GM19351 (cell line): Measurements from ENCODE around the gene NAV2.

Experiments
- ATAC-seq: cut with Tn5 transposase; IDR thresholded peaks from one replicate; pipeline ENCODE4 v1.9.1; 2021; ENCODE audit warnings: mild to moderate bottlenecking, moderate library complexity; ENCODE audit not compliant: unreplicated experiment

The NAV2 gene

DNA sequence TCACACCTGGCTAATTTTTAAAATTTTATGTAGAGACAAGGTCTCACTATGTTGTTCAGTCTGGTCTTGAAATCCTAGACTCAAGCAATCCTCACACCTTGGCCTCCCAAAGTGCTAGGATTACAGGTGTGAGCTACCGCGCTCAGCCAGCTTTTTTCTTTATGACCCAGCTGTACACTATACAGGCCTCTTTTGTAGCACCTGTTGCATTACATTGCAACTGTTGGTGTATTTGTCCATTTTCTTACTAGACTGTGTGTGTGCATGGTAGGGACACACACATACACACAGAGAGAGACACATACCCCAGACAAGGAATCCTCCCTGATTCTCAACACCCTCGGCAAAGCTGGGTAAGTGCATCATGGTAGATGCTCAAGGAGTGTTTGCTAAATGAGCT lies 61.7 kb downstream of the NAV2 start:
- ATAC-seq, result no peak

DNA sequence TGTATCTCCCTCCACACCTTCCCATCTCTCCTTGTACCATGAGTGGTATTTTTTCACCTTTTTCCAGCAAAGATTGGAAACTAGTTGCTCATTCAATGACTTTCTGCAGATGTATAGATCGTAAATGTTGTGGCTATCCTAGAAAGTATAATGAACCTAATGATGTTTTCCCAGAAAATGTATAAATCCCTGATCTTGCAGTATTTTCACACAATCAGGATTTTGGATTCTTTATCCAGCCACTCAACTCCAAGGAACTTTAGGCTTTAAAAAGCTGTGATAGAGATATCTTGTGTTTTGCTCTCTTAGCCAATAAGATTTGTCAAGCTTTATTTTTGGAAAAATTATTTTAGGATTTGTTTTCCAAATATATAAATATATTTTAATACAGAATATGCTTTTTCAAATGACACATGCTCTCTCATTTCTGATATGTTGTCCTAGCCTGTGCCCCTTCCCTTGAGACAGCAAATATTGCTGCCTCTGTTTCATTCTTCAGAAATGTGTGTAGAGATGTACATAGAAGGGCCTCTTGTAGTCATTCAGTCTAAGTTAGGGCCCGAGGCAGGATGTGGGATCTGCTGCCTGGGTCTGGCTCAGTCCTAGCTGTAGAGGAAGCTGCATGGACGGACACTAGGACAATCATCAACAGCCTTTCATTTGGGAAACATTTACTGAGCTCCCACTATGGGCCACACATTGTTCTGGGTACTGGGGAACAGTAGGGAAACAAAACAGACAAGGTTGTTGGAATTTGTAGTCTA lies 62.4 kb downstream of the NAV2 start:
- no peak for ATAC-seq

DNA sequence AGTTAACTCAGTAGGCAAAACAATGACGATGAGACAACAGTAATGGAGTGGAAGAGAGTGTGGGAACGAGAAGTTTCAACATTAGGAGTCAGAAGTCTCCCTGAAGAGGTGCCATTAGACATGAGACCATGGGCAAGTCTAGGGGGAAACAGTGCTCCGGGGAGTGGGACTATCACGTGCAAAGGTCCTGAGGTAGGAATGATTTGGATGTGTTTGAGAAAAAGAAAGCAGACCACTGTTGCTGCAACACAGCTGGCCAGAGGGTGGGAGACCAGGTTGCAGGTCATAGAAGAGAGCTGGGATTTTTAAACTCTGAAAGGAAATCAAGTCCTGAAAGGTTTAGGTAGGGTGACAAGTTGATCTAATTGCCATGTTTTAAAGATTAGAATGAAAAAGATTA lies 63.0 kb downstream of the NAV2 start:
- no peak for ATAC-seq

DNA sequence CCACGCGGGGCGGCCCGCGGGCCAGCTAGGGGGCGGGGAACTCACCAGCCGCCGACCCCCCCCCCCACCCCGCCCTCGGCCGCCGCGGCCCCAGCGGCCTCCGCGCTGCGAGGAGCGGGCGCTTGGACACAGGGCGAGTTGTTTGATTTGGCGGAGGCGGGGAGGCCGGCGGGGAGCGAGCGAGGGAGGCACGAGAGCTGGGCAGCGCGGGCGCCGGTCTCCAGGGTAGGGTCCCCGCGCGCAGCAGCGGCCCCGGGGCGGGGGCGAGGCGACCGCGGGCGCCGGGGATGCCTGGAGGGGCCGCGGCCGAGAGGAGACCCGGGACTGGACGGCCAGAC lies 64.4 kb downstream of the NAV2 start:
- ATAC-seq, result peak; percentile 17

DNA sequence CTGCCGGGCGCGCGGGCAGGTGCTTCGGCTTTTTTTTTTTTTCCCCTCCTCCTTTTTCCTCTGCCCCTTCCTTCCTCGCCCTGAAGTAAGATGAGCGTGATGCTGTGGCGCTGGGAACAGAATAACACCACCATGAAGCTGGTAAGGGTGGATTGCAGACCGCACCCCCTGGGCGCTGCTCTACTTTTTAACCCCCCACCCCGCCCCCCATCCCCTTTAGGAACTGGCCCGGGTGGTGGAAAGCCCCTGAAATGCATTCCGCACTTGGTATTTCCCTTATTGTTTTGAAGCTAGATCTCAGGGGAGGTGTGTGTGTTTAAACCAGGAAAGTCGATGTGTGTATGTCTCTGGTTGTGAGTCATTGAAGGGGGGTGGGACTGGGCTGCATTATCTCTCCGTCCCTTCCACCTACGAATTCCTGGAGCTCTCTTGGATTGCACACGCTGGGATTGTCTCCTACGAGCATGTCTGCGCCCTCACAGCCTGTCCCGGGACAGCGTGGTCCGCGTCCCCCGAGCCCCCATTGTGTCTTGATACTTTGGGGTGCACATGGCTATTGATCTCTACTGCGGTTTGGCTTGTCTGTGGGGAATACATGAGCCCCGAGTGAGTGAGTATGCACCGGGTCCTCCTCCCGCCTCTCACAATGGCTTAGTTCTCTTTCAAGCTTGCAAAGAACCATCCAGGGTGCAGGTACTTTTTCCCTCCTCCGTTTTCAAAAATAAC lies 64.9 kb downstream of the NAV2 start:
- peak; percentile 74 for ATAC-seq

DNA sequence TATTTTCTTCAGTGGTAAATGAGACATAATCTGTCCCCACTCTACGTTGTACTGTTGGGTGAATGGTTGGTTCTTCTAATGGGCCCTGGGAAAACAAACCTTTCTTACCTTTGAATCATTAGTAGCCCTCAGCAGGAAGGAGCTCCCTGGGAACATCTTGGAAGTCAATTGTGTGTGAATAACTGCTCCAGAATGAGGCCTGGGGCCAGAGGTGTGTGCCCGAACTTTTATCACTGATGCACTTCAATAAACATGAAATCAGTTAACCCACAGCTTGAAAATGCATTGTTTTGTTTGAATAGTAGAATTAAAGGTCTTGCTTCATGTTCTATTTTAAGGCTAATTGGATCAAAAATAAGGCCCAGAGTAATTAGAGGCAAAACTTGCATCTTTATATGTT lies 67.1 kb downstream of the NAV2 start:
- ATAC-seq, result no peak

DNA sequence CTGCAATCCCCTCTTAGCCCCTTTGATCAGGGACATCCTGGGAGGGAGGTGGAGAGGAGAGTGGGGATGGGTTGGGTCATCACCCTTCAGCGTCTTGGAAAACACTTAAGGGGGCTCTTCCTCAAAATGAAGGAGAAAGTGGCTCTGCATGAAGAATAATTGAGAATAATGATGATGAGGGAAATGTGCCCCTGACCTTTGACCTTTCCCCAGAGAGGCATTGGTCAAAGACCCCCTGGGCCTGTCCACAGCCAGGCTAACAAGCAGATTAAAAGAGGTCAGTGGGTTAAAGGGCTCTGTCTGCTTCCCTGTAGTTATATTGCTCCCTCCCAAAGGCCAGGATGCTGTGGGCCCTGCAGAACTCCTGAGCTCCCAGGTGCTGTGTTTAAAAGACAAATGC lies 68.7 kb downstream of the NAV2 start:
- no peak for ATAC-seq

DNA sequence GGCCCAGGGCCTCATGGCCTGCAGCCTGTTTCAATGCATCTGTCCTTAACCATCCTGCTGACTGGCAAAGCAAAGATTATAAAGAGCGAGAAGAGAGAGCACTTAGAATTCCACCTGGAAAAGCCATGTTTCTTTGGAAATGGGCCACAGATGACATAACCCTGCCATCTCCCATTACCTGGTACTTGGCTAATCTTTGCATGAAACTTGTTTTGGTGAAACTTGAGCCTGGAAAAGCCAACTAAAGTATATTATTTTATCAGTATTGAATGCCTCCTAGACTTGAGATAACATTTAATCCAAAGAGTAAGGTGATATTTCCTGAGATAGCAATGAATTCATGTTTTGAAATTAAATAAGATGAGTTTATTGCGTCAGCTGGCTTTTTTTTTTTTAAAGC lies 72.6 kb downstream of the NAV2 start:
- ATAC-seq, result no peak

DNA sequence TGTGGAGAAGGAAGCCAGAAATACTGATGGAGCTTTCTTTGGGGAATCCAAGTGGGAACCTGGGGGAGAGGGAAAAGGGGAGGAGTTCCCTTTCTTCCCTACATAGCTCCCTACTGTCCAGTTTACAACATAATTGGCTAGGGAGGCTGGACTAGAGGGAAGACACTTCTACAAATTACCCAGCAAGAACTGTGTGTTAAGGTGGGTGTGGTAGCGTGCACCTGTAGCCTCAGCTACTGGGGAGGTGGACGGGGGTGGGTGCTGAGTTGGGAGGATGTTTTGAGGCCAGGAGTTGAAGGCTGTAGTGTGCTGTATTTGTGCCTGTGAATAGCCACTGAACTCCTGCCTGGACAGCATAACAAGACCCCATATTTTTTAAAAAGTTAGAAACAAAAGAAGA lies 74.0 kb downstream of the NAV2 start:
- ATAC-seq, result no peak

DNA sequence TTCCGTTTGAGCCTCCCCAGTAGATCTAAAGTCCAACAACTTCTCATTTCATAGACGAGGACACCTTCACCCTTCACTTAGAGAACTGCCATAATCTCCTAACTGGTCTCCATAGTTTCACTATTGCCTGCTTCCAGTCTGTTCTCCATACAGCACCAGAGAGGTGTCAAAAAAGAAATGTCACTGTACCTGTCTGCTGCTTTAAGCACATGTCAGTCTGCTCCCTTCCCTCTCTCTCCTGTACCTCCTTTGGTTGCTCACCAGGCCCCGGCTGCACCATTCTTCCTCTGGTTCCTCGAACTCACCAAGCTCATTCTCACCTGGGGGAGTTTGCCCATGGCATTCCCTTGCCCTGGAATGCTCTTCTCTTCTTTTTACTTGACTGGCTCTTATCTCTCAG lies 75.8 kb downstream of the NAV2 start:
- no peak for ATAC-seq

DNA sequence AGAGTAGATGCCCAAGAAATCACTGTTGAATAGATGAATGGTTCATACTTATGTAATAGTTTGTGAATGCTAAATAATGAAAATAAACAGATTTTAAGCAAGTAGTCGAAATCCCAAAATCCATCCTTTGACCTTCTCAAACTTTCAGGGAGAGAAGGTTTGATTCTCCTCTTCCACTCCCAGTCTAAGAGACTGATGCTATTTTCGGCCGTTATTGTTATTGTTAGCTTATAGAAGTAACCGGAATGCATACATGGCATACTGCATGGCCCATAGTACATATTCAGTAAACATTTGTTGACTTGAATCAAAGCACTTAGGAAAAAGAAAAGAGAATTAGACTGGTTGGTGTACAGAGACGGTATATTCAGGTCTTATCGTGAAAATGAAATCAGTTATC lies 76.6 kb downstream of the NAV2 start:
- ATAC-seq, result no peak

DNA sequence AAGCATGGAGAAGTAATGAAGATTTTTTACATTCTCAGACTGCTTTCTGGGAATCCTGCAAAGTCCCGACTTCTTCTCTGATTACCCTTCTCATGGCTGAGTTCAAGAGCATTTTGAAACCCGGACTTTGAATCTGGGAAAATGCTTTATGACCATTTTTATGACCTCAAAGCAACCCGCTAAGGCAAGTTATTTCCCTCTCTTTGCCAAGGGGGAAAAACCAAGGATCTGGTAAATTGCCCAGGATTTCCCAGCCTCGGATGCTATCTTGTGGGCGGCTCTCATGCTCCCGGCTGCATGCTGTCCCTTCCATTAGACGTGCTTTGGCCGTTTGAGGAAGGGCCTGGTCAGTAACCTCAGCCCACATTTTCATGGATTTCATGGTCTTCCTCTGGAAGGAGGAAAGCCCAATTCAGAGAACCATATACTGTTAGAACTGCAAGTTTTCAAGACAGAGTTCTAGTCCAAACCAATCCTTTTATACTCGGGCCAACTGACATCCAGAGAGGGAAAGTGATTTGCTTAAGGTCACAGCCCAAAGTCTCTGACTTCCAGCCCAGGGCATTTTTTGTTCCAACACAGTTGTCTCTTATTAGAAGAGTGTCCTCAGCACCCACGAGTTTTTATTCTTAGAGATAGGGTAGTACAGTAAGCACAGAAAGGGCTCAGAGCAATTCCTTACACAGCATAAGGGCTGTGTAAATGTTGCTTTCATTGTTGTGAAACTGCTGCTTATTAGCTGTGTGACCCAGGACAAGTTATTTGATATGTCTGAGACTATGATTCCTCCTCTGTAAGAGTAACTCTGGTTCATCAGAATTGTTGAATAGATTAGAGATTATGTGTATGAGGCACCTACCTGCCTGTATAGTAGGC lies 77.4 kb downstream of the NAV2 start:
- ATAC-seq, result no peak

DNA sequence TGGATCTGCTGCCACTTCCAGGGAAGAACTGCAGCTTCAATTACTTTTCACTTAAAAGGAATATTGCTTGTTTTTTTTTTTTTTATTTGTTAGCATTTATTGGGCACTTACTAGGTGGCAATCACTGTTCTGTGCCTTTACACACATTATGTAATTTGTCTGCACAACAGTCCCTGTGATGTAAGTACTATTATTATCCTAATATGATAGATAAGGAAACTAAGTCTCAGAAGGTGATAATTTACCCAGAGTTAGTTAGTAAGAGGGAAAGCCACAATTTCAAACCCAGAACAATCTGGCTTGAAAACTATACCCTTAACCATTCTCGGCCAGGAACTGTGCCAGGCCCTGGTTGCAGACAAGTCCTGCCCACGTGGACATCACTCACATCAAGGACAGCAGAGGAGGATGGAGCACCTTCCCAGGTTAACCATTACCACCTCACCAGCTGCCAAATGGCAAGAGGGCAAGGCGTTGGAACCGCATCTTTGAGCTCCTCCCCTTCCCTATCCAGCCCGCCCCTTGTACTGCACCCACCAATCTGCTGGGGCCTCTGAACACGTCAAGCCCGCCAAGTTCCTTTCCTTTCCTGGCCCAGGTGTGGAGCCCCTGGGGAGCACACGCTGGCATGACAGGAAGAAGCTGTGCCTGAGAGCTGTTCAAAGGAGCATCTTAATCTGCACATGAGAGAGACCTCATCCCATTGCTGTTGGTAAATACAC lies 78.4 kb downstream of the NAV2 start:
- ATAC-seq, result peak; percentile 74

DNA sequence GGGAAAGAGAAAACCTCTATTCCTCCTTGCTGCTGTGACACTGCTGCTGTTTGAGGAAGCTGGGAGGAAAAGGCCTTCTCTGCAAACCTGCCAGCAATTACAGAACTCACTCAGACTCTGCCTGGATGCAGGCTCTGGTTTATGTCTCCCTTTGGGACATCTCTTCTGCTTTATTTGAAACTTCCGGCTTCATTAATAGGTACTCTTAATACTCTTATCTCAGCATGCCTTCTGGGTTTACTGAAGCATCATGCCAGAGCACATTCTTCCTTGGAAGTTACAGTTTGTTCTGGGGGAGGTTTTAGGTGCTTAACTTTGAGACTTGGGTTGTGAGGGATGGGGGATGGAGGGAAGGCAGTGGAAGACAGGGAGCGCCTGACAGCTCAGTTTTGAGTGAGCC lies 79.9 kb downstream of the NAV2 start:
- ATAC-seq, result no peak

DNA sequence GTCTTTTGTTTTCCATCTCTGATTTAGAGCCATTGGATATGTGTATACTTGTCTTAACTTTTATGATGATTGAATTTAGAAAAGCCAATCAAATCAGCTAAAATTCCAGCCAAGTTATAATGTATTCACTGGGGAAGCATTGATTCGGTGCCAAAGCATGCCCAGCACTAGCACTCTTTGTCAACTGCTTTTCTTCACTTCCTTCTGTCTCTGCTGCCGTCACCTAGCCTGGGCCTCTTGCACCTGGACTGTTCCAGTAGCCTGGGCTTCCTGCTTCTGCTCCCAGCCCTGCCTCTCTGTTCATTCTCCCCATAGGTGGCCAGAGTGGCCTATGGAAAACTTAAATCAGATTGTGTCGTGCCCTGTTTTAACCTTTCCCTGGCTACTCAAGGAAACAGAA lies 80.7 kb downstream of the NAV2 start:
- no peak for ATAC-seq

DNA sequence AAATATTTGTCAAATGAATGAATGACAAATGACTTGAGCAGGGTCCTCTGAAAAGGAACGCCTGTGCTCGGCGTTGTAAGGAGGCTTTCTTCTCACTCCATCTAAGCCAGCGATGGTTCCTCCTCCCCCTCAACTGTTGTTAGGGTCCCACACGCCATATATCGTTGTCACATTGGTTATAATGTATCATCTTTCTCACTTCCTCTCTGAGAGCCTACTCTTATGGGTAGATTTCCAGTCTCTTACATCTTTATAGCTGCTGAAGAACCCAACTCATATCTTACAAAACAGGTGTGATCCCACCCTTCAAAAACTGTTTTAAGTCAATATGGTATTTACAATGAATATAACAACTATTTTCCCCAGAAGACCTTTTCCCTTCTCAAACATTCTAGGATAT lies 81.5 kb downstream of the NAV2 start:
- no peak for ATAC-seq

DNA sequence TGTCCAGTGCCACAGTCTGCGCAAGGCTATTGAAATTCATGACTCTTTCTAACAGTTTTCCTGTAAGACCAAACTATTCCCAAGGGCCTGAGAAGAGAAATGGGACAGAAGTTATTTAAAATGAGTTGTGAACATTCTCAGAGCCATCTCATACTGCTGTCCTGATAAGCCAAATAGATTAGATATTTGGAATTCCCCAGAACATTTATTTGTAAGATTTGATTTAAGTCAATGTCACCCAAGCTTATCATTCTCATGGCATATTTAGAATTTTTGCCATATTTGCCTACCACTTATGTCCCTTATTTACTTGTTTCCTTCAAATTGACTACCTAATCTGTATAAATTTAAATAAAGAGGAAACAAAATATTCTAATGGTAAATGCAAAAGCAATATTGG lies 82.4 kb downstream of the NAV2 start:
- no peak for ATAC-seq

DNA sequence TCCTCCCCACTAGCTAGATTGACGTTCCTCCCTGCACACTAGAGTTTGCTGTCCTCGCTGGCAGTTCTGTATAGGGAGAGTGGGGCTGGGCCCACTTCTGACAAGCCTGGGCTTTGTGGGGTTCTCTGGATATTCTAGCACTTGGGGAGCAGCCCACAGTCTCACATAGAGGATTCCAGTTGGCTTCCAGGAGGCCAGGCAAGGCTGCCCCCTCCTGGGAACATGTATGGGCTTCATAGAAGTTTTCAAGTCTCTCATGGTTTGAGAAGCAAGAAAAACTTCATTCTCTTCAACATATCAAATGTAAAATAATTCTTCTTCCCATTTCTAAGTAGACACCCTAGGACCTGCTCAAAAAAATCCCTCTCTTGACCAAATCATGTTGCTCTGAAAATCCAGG lies 87.5 kb downstream of the NAV2 start:
- ATAC-seq, result no peak

DNA sequence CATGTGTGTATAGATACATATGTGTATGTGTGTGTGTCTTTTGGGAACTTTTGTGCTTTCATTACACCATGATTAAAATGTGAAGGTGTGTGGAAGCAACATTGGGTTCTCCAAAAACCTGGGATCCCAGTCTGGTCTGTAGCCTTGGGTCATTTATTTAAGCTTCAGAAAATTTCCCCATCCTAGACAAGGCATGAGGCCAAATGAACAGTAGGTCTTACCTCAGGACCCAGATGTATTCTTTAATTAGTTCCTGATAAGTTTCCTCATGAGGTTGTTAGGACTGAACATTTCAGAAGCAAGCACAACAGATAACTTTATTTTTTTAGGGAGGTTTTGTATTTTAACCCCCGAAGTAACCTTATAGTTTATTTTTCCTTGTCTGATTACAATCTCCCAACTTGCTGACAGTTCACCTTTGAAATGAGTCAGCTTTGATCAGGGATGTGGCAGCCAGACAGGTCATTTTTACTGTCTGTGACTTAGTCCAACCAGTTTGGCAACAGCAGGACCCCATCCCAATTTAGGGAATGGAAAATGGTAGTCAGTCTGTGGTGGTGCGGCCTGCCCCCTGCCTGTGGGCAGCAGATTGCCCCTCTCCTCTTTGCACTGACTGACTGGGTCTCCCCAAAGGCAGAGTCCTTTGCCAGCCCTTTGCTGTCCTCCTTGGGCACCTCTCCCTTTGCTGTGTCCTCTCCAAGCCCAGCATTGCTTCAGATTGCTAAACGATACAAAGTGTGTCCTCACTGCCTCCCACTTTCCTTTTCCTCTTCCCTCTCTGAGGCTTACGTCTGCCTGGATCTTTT lies 88.3 kb downstream of the NAV2 start:
- ATAC-seq, result no peak

DNA sequence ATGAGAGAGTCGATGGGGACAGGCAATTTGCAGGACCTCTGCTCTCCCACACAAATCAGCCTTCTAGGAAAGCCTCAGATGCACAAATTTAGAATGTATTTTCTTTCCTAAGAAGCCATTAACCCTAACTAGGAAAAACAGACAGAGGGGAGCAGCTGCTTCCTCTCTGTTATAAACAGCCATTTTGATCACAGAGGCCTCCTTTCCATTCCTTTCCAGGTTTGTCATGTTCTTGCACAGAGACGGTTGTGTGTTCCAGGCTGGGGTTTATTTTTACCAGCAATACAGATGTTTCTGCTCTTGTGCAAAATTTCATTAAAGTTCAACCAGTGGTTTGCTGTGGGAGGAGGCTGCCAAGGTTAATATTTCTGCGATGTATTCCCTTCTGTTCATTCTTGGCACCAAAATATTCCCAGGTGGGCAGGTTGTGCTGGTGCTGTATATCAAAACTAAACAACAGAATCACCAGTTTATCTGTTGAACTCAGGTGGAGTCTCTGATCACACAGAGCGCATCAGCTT lies 90.2 kb downstream of the NAV2 start:
- ATAC-seq, result no peak
